A549 (cell line): Measurements from ENCODE around the gene BORCS6. TPM values are rescaled to one million over a fixed set of nuclear protein-coding genes. Genes with fewer than 3 reads are reported as not detected.
A peak's percentile ranks its signal among the peaks of the same experiment; 100 is the strongest.

Source experiments
- ATAC-seq, 2 experiments: fragments of 200-7000 bp in 1 of 2; fragments of >200 bp in 1 of 2; cut with Nextera tagmentation in 1 of 2; cut with Tn5 transposase in 1 of 2; 3 replicates each; pipeline versions ENCODE4 v1.8.0 to v1.9.1; 2018 to 2020; ENCODE audit warnings: mild to moderate bottlenecking in 1 of 2, moderate library complexity in 1 of 2
- CTCF ChIA-PET: fragments of 300-600 bp; sonication (Branson Sonifier 250); formaldehyde crosslinking; extraction: SDS; loops from one replicate; lab custom pipeline; 2021; ENCODE audit warnings: antibody characterized with exemption, inconsistent platforms; lab: Yijun Ruan, JAX
- POLR2A ChIA-PET: fragments of 350-600 bp; formaldehyde crosslinking; extraction: SDS; loops from one replicate; lab custom pipeline; 2021; ENCODE audit warnings: antibody characterized with exemption, inconsistent platforms; lab: Yijun Ruan, JAX
- DNase-seq, 2 experiments: peaks; one replicate each; pipeline versions ENCODE4 v3.0.0 to v3.0.0-alpha.2; 2011 to 2016; ENCODE audit warnings: low read depth in 1 of 2, low spot score in 1 of 2
- FAIRE-seq: peaks from 2 replicates; lab custom pipeline; 2011; peaks lifted over from hg19 to GRCh38; lab: Jason Lieb, UNC
- H3K27ac ChIP-seq, 2 experiments: fragments of >200 bp; sonication (Bioruptor Twin); formaldehyde crosslinking; 3 replicates each; pipeline ENCODE4 v1.5.1; 2016 to 2017
- H3K4me1 ChIP-seq: fragments of >200 bp; sonication (Bioruptor Twin); formaldehyde crosslinking; 3 replicates; pipeline ENCODE4 v1.6.1; 2016
- H3K4me2 ChIP-seq: fragments of >200 bp; sonication (Bioruptor Twin); formaldehyde crosslinking; 3 replicates; pipeline ENCODE4 v1.6.1; 2016
- H3K4me3 ChIP-seq: fragments of >200 bp; sonication (Bioruptor Twin); formaldehyde crosslinking; 3 replicates; pipeline ENCODE4 v1.5.1; 2016
- H3K9me3 ChIP-seq: fragments of >200 bp; sonication (Bioruptor Twin); formaldehyde crosslinking; 3 replicates; pipeline ENCODE4 v1.6.1; 2016
- BCL3 ChIP-seq: fragments of >200 bp; sonication (Bioruptor Twin); formaldehyde crosslinking; IDR thresholded peaks from 3 replicates; pipeline ENCODE4 v1.6.1; 2016
- CEBPB ChIP-seq, 2 experiments: fragments of >200 bp in 1 of 2; sonication (Bioruptor Twin) in 1 of 2; formaldehyde crosslinking in 1 of 2; IDR thresholded peaks; 2 replicates each; pipeline ENCODE4 v1.6.1; 2012 to 2016
- CHD4 ChIP-seq: fragments of 200-600 bp; sonication (generic); IDR thresholded peaks from 2 replicates; pipeline ENCODE4 v1.6.1; 2016; ENCODE audit warnings: antibody characterized with exemption, mild to moderate bottlenecking, borderline replicate concordance
- E2F6 ChIP-seq: IDR thresholded peaks from 2 replicates; pipeline ENCODE4 v1.6.1; 2012; ENCODE audit warnings: low read depth, borderline replicate concordance
- FOSL2 ChIP-seq, 2 experiments: fragments of 450-650 bp in 1 of 2; fragments of >200 bp in 1 of 2; sonication (Bioruptor Twin) in 1 of 2; formaldehyde crosslinking; IDR thresholded peaks; 2 replicates each; pipeline versions ENCODE4 v1.5.0 to v1.6.1; 2016 to 2020; ENCODE audit warnings: mild to moderate bottlenecking in 1 of 2, moderate library complexity in 1 of 2
- FOXS1 ChIP-seq: fragments of 250-450 bp; sonication (Bioruptor Pico); IDR thresholded peaks from 2 replicates; pipeline ENCODE4 v1.5.0; 2020; ENCODE audit warnings: mild to moderate bottlenecking, moderate library complexity
- GATA3 ChIP-seq: IDR thresholded peaks from 2 replicates; pipeline ENCODE4 v1.6.1; 2012; ENCODE audit warnings: borderline replicate concordance
- HES2 ChIP-seq: fragments of >200 bp; sonication (Bioruptor Twin); formaldehyde crosslinking; IDR thresholded peaks from 2 replicates; pipeline ENCODE4 v1.6.1; 2016
- HEYL ChIP-seq: fragments of 250-450 bp; sonication (Bioruptor Pico); IDR thresholded peaks from 2 replicates; pipeline ENCODE4 v1.8.0; 2021; ENCODE audit warnings: mild to moderate bottlenecking, moderate library complexity
- JUN ChIP-seq, 2 experiments: fragments of >200 bp; sonication (Bioruptor Twin); formaldehyde crosslinking; IDR thresholded peaks; 2 replicates in 1 of 2; 3 replicates in 1 of 2; pipeline ENCODE4 v1.6.1; 2016 to 2017
- KDM1A ChIP-seq: fragments of 200-600 bp; sonication (generic); IDR thresholded peaks from 2 replicates; pipeline ENCODE4 v1.6.1; 2016; ENCODE audit warnings: low read depth, mild to moderate bottlenecking
- KDM5A ChIP-seq: fragments of 200-600 bp; sonication (generic); IDR thresholded peaks from 2 replicates; pipeline ENCODE4 v1.6.1; 2016; ENCODE audit warnings: antibody characterized with exemption, mild to moderate bottlenecking
- MAFK ChIP-seq: fragments of 450-650 bp; IDR thresholded peaks from 2 replicates; pipeline ENCODE4 v1.6.1; 2014; ENCODE audit not compliant: partially characterized antibody
- MAX ChIP-seq: IDR thresholded peaks from 2 replicates; pipeline ENCODE4 v1.6.1; 2012
- MAZ ChIP-seq: fragments of 150-350 bp; IDR thresholded peaks from 2 replicates; pipeline ENCODE4 v1.6.1; 2014; ENCODE audit warnings: antibody characterized with exemption, low read depth, low read length, borderline replicate concordance
- MYC ChIP-seq: IDR thresholded peaks from 2 replicates; pipeline ENCODE4 v1.6.1; 2012; ENCODE audit warnings: mild to moderate bottlenecking, inconsistent platforms, low read length, improper control_type of control experiment, borderline replicate concordance
- NPAS2 ChIP-seq: fragments of 250-450 bp; sonication (Bioruptor Pico); IDR thresholded peaks from 2 replicates; pipeline ENCODE4 v1.8.0; 2022; ENCODE audit warnings: mild to moderate bottlenecking, moderate library complexity, borderline replicate concordance
- PBX3 ChIP-seq: IDR thresholded peaks from 2 replicates; pipeline ENCODE4 v1.6.1; 2012
- POLR2A ChIP-seq: IDR thresholded peaks from 2 replicates; pipeline ENCODE4 v1.6.1; 2012; ENCODE audit warnings: mild to moderate bottlenecking, low read length
- POLR2AphosphoS2 ChIP-seq: conservative IDR thresholded peaks from 2 replicates; pipeline ENCODE4 v1.6.1; 2012; ENCODE audit warnings: low read length, improper control_type of control experiment, inconsistent platforms
- RNF2 ChIP-seq: fragments of 200-600 bp; sonication (generic); IDR thresholded peaks from 2 replicates; pipeline ENCODE4 v1.6.1; 2016; ENCODE audit warnings: low read depth, mild to moderate bottlenecking, antibody characterized with exemption, moderate library complexity, borderline replicate concordance
- SREBF2 ChIP-seq: fragments of 450-650 bp; IDR thresholded peaks from 2 replicates; pipeline ENCODE4 v1.6.1; 2014; ENCODE audit warnings: mild to moderate bottlenecking, moderate library complexity
- TFCP2L1 ChIP-seq: fragments of 250-450 bp; sonication (Bioruptor Pico); IDR thresholded peaks from 2 replicates; pipeline ENCODE4 v1.5.0; 2021; ENCODE audit warnings: mild to moderate bottlenecking
- TP53 ChIP-seq: fragments of 250-450 bp; sonication (Bioruptor Pico); IDR thresholded peaks from 2 replicates; pipeline ENCODE4 v1.5.0; 2021; ENCODE audit warnings: mild to moderate bottlenecking, moderate library complexity
- USF2 ChIP-seq: fragments of 450-650 bp; IDR thresholded peaks from 2 replicates; pipeline ENCODE4 v1.6.1; 2014; ENCODE audit warnings: antibody characterized with exemption
- ZC3H11A ChIP-seq: fragments of 450-650 bp; IDR thresholded peaks from 2 replicates; pipeline ENCODE4 v1.6.1; 2014; ENCODE audit warnings: antibody characterized with exemption, mild to moderate bottlenecking
- ZFP36 ChIP-seq: fragments of 450-650 bp; IDR thresholded peaks from 2 replicates; pipeline ENCODE4 v1.6.1; 2014; ENCODE audit warnings: borderline replicate concordance; ENCODE audit not compliant: partially characterized antibody
- ZSCAN20 ChIP-seq: fragments of 250-450 bp; sonication (Bioruptor Pico); IDR thresholded peaks from 2 replicates; pipeline ENCODE4 v1.8.0; 2022; ENCODE audit warnings: mild to moderate bottlenecking, moderate library complexity
- WGBS: methylation state at CpG from one replicate; pipeline ENCODE4 v1.1.6; 2017; ENCODE audit errors: missing lambda C conversion rate; 5-methylcytosine and 5-hydroxymethylcytosine counted together
- polyA plus RNA-seq, 4 experiments: library from polyadenylated mRNA; depleted of rRNA in 3 of 4; stranded (reverse); fragments of >200 nt; fragmentation: RNase III in 1 of 4; extraction: RNeasy Plus Mini Kit Qiagen cat#74134 plus additional on column Dnase treatment in 1 of 4; gene quantifications; 2 replicates in 3 of 4; 3 replicates in 1 of 4; pipeline ENCODE4 v1.2.3, GENCODE V29; 2011 to 2017

The BORCS6 gene
- polyA plus RNA-seq, 2 of the 4 experiments (the other 2 are of a cell fraction), result 3.0 to 6.6 TPM

- TF ChIP-seq PBX3 (no peak), ZSCAN20 (CRISPR knock-in tag) (no peak), SREBF2 (no peak), TFCP2L1 (CRISPR knock-in tag) (peak; percentile 54), CEBPB (IDR thresholded peaks at IDR 0.05) (no peak; a peak in 1 of 4 replicates), TP53 (CRISPR knock-in tag) (no peak), ZFP36 (no peak), BCL3 (no peak), FOXS1 (CRISPR knock-in tag) (no peak), HES2 (no peak), ZC3H11A (no peak), RNF2 (no peak), POLR2A (peak; percentile 32; the same call in 1 of the 2 replicates), GATA3 (peak; percentile 47), E2F6 (peak; percentile 74)
- TF ChIP-seq, all 56 proteins: peak for 17
Measured at GRCh38 chr17:8153957-8154607, 35.9 kb downstream of the BORCS6 start (continued).

- H3K4me3 ChIP-seq, result peak overlapping the region; percentile 30
- ChIA-PET CTCF (interaction anchor here (0.7 to 19.5 kb wide), 7 partner anchors 15 to 147 kb away, joined by 3 to 601 read pairs (median 4); no protein-coding TSS in a partner anchor), POLR2A (interaction anchor here (0.6 to 1.9 kb wide), 7 partner anchors 14 to 670 kb away, joined by 3 to 26 read pairs (median 3); partner anchors contain the start of gene POLR2A)
- H3K9me3 ChIP-seq, result no peaks in the 10 kb centered on the region
- peak overlapping the region; percentile 89 to 93 for H3K27ac ChIP-seq
- peak; percentile 21 to 42 for ATAC-seq
- FAIRE-seq, result peak; percentile 89
- 0 out of 2 replicates have a peak, but pooled peaks have one; percentile 39 for TF ChIP-seq MYC
- peak; percentile 60 for TF ChIP-seq MAFK
- no peak for TF ChIP-seq HEYL (CRISPR knock-in tag)
- TF ChIP-seq MAX, result peak; percentile 91
- TF ChIP-seq KDM5A, result no peak
- TF ChIP-seq E2F6, result peak; percentile 27; the same call in 1 of the 2 replicates
- TF ChIP-seq NPAS2 (CRISPR knock-in tag), result 0 out of 2 replicates have a peak, but pooled peaks have one; percentile 42
- TF ChIP-seq MAZ, result 0 out of 2 replicates have a peak, but pooled peaks have one; percentile 40
- TF ChIP-seq USF2, result peak; percentile 93
- no peak for TF ChIP-seq CHD4
- TF ChIP-seq FOSL2 (IDR thresholded peaks at IDR 0.05), result no peak
- peak; percentile 59 for TF ChIP-seq FOSL2 (CRISPR knock-in tag; IDR thresholded peaks at IDR 0.05)
- 0 out of 2 replicates have a peak, but pooled peaks have one; percentile 37 for TF ChIP-seq POLR2AphosphoS2
- no peak for TF ChIP-seq KDM1A
- peak in 1 of 2 experiments; percentile 3; a peak in 1 of 4 replicates for TF ChIP-seq CEBPB (IDR thresholded peaks at IDR 0.05)
- 0 out of 5 replicates have a peak, but pooled peaks of 1 of the 2 experiments have one; percentile 19 for TF ChIP-seq JUN (IDR thresholded peaks at IDR 0.05)
- DNase-seq, result peak; percentile 87 to 98
- WGBS, result under 1% methylated on average over 13 of the region's 13 CpGs
- peak overlapping the region; percentile 78 for H3K4me2 ChIP-seq
- H3K4me1 ChIP-seq, result peaks cover 46% of the 10 kb centered on the region
Measured at GRCh38 chr17:8153525-8153956, 36.4 kb downstream of the BORCS6 start.
